ENCODE data around the gene KIT.
A peak's percentile ranks its signal among the peaks of the same experiment; 100 is the strongest.
"Not testable (repeated sequence)": the region's sequence is repeated elsewhere in the genome, so short reads cannot be mapped to it uniquely, and the experiment has no call there.

The KIT gene

DNA sequence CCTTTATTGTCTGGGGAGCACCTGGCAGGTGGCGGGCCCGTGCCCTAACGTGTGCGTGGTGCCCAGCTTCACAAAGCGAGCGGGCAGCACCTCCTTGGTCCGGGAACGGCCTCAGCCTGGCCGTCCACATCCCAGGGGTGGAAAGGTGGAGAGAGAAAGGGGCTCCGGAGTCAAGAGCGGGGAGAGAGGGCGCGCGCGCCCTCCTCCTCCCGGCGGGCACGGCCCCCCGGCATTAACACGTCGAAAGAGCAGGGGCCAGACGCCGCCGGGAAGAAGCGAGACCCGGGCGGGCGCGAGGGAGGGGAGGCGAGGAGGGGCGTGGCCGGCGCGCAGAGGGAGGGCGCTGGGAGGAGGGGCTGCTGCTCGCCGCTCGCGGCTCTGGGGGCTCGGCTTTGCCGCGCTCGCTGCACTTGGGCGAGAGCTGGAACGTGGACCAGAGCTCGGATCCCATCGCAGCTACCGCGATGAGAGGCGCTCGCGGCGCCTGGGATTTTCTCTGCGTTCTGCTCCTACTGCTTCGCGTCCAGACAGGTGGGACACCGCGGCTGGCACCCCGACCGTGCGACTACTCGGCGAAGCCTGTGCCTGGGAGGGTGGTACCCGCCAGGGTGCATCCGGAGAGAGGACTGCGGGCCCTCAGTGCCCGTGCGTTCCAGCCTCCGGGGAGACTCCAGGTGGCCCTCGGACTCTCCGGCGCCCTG, at the start of gene KIT:
TSS of gene KIT (plus strand) at position 407 of the 701 bp plus-strand sequence. CDS start at position 465, 58 bp downstream.
- no peak for DNase-seq

DNA sequence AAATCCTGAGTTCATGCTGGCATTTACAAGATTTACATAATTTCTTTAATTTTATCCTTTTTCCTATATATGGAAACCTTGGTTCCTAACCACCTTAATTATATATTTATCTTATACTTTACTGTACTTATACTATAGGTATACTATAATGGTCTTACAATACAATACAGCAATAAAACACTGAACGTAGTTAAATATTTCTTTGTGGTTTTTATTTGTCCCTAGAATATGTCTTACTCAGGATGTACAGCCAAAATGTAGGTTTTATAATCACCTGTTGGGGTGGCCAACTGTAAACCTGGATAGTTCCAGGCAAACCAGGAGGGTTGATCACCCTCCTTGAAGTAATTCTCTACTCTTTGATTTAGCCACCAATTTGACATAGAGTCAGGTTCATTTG, 48.4 kb upstream of the KIT start:
- DNase-seq, result no peak

DNA sequence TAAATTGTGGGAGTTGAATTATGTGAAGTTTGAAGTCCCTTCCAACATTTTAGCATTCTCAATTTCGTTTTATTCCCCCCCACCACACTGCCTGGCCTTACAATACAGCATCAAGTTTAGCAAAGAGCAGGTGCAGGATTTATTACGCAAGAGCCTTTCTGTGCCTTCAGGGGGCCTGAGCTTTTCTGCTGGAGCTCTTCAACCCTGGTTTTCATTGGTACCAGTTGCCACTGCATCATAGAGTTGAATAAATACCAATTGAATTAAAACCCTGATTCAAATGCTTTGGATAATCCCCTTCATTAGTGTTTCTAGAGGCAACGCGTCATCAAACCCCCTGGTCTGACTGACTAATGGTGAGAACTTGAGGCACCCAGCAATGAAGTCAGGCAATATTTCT, 43.6 kb upstream of the KIT start:
- DNase-seq, result no peak

DNA sequence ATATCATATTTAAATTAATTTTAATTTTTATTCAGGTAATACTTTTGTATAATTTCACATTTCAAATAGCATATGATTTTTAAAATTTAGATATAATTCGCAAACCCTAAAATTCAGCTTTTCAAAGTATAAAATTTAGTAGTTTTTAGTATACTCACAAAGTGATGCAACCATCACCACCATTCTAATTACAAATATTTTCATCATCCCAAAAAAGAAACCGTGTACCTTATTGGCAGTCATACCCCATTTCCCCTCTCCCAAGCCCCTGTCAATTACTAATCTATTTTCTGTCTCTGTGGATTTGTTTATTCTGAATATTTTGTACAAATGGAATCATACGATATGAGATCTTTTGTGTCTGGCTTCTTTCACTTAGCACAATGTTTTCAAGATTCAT, 37.0 kb upstream of the KIT start:
- no peak for DNase-seq

DNA sequence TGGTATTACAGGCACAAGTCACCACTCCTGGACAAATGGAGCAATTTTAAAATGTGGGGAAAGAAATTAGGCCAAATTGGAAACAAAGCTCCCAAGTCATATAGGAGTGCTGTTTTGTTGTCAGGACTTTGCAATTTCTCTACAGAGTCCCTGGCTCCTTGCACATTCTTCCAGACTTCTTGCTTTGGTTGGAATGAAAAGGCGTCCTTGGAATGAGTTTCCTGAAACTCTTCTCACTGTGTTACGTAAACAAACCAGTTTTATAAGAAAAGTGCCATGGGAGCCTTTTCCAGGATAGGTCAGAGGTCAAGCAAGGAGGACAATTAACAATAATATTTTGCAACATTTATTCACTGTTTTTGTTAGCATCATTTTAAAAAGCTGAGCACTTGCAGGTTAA, 32.4 kb upstream of the KIT start:
- DNase-seq, result no peak

DNA sequence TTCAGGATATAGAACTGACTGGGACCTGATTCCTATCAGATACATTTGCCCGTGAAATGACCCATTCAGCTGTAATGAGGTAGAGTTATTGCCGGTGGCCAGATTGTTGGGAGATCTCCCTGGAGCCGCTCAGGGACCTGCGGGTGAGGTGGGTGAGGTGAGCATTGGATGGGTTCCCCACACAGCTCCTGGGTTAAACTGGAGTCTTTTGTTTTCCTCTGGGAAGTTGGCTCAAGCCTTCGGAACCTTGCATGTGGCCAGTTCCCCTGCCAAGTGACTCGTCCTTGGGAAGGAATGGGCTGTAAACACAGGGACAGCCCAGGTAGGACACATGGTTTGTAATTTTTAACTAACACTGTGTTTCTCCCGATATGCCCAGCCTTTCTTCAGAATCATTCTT, 31.6 kb upstream of the KIT start:
- no peak for DNase-seq

DNA sequence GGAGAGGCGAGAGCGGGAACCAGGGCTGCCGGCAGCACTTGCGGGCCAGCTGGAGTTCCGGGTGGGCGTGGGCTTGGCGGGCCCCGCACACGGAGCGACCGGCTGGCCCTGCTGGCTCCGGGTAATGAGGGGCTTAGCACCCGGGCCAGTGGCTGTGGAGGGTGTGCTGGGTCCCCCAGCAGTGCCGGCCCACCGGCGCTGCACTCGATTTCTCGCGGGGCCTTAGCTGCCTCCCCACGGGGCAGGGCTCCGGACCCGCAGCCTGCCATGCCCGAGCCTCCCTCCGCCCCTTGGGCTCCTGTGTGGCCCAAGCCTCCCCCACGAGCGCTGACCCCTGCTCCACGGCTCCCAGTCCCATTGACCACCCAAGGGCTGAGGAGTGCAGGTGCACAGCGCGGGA, 25.2 kb upstream of the KIT start:
- DNase-seq, result no peak

DNA sequence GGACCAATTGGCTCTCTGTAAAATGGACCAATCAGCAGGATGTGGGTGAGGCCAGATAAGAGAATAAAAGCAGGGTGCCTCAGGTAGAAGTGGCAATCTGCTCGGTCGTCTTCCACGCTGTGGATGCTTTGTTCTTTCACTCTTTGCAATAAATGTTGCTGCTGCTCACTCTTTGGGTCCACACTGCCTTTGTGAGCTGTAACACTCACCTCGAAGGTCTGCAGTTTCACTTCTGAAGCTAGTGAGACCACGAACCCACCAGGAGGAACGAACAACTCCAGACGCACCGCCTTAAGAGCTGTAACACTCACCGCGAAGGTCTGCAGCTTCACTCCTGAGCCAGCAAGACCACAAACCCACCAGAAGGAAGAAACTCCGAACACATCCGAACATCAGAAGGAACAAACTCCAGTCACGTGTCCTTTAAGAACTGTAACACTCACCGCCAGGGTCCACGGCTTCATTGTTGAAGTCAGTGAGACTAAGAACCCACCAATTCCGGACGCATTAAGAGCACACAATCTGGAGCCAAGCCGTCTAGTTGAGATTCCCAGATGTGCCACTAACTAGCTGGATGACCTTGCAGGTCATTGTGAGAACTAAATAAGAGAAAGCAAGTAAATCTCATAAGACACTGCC, 24.5 kb upstream of the KIT start:
- DNase-seq, result not testable (repeated sequence)

DNA sequence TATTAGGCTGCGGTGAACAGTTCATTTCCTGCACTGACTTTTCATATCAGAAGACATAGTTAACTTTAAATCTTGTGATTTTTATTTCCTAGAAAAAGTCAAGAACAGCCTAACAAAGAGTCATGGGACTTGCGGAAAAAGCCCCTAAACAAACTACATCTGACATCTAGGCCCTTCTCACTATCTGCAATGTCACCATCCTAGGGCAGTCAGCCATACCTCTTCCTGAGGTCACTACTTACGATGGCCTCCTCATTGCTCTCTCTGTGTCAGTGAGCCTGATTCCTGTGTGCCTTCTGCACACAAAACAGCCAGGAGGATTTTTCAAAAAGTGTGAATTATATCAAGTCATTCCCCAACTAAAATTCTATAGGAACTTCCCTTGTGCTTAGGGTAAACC, 22.4 kb upstream of the KIT start:
- no peak for DNase-seq

DNA sequence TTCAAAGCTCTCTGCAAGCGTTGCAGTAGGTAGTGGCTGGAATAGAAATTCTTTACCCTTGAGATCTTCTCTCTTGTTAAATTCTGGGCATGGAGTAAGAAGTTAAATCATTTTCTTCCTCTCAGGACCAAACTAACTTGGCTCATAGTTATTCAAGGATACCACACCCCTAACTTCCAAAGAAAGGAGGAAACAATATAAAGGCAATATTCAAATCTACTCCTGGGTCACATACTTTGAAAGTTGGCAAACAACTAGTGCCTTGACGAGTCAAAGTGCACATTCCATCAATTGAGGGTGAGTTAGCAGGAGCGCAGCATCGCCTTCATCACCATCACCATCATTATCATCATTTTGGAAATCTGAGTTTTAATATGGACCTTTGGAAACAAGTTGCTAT, 20.4 kb upstream of the KIT start:
- no peak for DNase-seq

DNA sequence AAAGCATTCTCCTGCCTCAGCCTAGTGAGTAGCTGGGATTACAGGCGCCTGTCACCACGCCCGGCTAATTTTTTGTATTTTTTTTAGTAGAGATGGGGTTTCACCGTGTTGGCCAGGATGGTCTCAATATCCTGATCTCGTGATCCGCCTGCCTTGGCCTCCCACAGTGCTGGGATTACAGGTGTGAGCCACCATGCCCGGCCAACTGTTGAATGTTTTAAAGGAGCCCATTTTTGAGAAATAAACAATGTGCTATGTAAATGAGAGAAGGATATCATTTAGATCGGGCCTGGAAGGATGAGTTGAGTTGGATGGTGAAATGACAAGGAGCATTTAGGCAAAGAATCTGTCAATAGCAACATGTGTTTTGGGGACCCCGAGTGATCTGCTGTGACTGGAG, 16.7 kb upstream of the KIT start:
- not testable (repeated sequence) for DNase-seq

DNA sequence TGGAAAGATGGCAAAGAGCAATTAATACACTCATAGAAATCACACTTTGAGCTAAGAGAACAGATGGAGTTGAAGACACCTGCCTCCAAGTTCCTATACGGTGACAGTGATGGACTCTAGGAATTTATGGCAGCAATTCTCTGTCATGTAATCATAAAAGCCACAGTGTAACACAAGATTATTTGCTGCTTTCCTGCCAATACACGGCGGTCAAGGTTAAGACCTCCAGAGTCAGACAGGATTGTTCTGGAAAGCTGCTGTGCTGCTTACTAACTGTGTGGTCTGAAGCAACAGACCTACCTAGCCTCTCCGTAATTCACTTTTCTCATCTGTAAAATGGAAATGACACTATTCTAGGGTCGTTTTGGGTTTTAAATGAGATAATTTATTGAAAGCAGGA, 14.6 kb upstream of the KIT start:
- no peak for DNase-seq

DNA sequence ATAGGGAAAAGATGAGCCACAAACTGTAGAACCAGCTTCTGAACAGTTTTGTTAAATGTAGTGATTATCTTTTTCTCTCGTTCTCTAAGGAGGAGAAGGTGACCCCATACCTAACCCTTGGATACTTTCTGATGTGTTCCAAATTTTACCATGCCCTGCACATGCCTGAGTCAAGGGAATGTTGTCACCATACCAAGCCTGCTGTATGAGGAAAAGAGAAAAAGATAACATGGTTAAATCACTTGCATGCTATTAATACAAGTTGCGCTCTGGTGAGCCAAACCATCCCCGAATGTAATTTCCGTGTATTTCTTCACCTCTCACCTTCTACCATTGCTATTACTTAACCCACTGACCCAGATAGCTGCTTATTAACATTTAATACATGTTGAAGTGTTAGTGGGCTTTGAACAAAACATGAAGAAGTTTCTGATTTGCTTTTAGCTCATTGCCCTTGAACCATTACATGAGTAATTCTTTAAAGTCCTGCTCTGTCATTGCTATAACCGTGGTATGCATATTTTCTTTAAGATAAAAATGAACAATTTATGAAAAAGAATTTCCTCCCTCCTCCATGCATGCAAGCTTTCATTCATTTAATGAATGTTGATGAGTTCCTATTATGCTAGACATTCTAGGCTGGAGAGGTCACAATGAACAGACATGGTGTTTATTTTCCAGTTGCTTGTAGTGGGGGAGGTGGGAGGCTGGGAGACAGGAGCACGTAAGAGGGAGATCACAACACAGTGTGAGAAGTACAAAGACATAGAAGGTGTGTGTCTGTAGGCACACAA, 13.6 kb upstream of the KIT start:
- no peak for DNase-seq

DNA sequence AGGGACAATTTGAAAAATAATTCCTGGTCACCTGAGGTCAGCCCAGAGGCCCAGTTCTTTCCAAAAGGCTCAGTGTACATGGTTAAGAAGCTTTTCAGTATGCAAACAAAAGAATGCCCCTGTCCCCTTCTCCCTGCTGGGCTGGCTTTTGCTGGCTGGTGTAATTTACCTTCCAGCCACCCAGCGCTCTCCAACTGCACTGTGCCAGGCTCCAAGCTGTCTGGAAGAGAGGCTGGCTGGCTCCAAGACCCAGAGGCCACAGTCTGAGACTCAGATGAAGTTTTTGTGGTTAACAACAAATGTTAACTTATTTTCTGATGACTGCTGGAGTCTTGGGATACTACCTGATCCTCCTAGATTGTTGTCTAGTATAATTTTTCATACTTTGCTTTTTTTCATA, 11.9 kb upstream of the KIT start:
- no peak for DNase-seq

DNA sequence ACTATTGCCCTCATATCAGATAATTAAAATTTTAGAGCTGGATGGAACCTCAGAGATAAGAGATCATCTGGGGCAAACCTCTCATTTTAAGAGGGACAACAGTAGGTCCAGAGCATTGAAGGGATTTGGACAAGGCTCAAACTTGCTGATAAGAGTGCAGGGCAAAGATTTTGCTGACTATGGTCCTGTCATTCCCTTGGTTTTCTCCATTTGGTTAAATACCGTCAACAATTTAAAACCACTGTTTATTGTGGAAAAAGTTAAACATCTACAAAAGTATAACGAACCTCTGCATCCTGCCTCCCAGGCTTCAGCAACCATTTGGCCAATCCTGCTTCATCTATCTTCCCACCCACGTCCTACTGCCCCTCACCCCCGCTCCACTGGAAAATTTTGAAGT, 10.7 kb upstream of the KIT start:
- DNase-seq, result no peak

DNA sequence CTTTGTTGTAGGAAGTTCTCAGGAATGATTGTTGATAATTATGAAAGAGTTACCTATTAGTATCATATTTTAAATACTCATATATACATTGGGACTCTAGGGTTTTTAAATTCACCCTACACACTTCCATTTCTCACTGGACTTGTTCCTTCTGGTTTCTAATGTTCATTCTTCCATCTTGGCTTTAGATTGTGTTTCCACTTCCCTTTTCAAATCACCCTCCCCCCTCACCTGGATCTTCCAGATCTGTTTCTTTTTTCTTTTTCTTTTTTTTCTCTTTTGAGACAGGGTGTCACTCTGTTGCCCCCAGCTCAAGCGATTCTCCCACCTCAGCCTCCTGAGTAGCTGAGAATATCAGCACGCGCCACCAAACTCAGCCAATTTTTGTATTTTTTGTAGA, 6.7 kb upstream of the KIT start:
- no peak for DNase-seq

DNA sequence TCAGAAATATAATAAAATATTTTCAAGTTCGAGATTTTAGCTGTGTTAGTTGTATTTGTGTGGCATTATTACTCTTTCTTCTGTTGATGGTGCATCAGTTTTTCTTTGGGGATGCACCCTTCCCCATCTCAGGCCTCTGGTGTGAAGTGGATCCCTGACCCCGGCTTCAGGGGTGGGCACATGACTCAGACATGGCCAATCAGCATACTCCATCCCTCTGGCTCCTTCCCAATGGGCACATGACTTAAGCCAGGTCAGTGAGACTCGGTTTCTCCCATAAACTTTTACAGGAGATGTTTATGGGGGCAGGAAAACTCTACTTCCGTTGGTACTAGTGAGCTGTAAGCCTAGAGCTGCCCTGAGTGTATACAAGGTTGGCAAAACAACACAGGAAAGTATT, 3.0 kb upstream of the KIT start:
- DNase-seq, result no peak

DNA sequence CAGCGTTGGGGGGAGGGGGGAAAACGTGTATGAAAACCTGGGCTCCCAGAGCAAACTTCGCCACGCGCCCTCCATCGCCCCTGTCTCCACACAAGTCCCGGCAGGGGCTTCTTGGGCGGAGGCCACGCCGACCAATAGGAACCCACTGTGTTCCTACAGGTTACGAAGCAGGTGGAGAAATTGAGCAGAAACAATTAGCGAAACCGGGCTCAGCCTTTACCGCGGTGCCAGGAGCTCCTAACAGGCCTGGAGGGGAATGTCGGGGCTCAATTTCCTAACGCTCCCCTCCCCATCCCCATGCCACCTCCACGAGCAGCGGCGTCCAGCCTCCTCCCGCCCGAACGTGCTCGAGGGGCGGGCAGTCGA, 589 bp upstream of the KIT start:
- no peak for DNase-seq

DNA sequence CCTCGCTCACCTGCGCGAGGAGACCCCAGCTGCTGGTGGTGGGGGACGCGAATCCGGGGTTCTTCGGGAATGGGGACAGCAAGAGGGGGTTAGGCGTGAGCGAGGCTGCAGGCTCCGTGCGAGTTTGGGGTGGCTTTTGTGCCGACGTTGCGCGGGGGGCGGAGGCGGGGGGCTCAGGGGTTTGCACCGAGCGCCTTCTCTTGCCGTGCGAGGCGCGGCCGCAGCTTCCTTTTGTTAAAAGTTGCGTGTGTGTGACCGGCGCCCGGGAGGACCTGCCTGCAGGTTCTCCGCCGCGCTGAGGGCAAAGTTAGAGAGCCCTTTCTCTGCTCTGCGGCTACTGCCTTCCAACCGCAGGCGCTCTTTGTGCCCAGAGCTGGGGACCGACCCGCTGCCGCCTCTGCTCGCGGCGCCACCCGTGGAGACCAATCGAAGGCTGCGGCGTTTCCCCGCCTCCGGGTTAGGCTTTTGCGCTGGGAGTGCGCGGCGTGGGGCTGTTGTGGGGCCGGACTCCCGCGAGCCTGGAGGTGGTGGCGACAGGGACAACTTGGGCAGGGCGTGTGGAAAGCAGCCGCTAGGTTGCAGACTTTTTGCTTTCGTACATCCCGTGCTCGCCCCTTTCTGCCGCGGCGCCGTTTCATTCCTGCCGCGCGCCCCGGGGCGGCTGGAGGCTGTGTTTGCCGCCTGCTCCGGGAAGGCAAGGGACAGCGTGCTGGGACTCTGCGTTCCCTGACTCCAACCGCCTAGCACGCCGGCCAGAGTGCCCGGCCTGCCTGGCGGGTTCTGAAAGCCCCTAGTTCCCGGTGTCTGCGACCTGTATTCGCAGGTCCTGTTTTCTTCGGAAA, 716 bp downstream of the KIT start:
- DNase-seq, result peak; percentile 36

DNA sequence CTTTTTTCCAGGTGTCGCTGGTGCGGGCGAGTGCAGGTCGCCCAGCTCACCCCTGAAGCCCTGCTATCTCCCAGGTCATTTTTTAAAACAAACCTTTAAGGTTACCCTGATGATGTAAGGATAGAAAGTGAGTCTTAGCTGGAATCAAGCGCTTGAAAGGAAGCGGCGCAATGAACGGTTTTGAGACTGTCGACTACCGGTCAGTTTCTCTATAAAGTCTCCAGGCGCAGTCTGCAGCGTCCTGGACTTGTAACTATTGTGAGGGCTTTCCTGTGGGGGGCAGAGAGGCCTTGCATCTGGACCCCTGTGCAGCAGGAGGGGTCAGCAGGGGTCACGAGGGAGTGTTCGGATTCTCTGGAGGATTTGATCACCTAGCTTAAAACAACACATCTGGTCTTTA, 1.6 kb downstream of the KIT start:
- no peak for DNase-seq

DNA sequence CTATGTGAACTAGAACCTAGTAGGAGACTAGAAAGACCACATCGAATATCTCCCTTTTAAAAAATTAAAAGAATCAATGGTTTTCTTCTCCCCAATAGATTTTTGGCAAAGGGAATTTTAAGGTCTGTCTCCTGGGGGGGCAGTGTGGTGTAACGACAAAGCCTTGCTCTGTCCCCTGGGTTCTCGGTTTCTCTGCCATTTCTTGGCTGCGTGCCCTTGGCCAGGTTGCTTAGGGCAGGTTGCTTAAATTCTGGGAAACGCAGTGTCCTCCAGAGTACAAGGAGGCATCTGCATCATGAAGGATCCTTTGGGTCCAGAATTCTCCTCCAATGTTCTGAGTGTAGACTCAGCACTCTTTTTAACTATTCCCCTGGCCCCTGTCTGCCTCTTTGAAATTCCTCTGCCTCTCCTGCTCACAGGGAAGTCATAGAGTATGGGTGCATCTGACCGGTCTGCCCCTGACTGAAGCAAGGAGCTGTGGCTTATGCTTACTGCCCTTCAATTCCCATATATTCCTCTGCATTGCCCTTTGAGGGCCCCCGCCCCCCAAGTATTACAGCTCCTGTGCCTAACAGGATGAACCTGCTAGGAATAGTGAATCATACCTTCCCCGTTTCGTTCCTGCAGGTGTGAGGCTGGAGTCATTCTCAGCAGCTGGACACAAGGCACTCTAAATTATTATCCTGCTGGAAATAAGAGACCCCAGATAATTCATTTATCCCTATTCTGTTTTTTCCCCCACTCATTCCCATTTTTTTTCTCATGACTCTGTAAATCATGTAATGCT, 2.2 kb downstream of the KIT start:
- DNase-seq, result no peak

DNA sequence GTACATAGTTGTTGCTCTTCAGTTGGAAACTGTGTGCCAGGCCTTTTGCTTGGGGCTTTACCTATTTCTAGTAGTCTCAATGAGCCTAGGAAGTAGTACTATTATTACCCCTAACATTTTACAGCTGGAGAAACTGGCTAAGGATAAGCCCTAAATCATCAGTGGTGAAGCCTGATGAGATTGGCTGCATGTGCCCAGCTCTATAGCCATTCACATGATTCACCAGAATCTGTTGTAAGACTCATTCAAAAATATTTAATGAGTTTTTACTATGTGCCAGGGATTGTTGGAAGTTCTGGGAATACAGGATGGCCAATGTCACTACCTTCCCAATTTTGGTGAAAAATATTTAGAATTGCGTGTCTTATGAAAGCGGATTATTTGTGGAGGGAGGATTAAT, 2.8 kb downstream of the KIT start:
- no peak for DNase-seq

DNA sequence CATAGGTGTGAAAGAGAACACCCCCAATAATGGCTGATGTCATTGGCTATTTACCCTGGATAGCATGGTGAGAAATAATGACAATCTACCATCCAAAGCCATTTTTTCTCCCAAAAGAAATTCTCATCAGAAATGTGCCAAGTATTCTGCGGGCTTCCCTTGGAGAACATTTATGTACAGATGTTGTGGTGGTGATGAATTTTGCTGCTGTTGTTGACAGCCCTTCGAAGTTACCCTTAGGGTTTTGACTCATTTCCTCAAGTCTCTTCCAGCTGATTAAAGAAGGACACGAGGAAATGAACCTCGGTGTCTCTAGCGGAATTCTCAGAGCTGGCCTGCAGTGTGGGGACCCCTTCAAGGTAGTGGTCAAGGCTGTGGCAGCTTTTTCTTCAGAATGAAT, 3.4 kb downstream of the KIT start:
- no peak for DNase-seq

Measured in activated CD4-positive, CD25-positive, alpha-beta regulatory T cell treated with anti-CD3 and anti-CD28 coated beads, Interleukin-2, amount 50 U/mL, for 72 hours (primary cell).